HG03460 (cell line): ENCODE data around the gene MRPL58.

Experiments
- ATAC-seq: cut with Tn5 transposase; IDR thresholded peaks from one replicate; pipeline ENCODE4 v1.9.1; 2021; ENCODE audit not compliant: unreplicated experiment

MRPL58 gene

DNA sequence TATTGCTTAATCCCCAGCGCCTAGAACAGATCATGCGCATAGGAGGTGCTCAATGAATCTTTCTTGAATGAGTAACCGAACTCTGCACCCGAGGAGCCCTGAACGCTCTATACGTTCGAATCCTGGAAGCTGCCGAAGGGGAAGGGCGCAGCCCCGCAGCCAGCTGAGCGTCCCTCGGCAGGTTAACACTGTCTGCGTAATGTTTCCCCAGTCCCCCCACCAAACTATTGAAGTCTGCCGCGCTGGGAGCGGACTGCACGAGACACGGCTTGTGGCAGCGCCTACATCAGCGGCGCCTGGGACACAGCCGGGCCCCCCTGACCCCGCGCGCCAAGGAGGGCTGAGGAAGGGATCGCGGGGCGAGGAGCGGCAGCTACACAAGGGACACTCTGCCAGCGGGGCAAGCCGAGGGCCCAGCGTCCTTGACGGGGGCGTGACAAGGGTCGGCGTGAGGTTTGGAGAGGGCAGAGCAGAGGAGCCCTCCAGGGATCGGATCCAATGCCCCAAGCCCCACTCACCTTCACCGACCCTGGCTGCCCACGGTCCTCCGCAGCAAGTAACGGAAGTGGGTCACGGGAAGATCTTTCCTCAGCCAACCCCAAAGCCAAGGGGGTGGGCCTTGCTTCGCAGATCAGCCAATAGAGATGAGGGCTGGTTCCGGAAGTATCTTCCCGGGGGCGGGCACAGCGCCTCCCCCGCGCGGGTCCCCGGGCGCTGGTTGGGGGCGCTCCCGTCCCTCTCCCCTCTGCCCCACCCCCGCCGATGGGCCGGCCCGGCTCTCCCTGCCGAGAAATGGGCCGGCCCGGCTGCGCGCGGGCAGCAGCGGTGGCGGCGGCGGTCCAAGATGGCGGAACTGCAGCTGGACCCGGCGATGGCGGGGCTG, 34.2 kb downstream of the MRPL58 start, which contains the start of the genes ATP5PD and KCTD2:
Gene ATP5PD, minus strand, starts transcription at position 563 of the 883 bp plus-strand sequence. CDS start 4,319 bp downstream, outside the sequence.
Gene KCTD2, plus strand, starts transcription at position 819 of the 883 bp plus-strand sequence. Its CDS starts 26 bp downstream, at position 845.
- ATAC-seq = peak; percentile 96

DNA sequence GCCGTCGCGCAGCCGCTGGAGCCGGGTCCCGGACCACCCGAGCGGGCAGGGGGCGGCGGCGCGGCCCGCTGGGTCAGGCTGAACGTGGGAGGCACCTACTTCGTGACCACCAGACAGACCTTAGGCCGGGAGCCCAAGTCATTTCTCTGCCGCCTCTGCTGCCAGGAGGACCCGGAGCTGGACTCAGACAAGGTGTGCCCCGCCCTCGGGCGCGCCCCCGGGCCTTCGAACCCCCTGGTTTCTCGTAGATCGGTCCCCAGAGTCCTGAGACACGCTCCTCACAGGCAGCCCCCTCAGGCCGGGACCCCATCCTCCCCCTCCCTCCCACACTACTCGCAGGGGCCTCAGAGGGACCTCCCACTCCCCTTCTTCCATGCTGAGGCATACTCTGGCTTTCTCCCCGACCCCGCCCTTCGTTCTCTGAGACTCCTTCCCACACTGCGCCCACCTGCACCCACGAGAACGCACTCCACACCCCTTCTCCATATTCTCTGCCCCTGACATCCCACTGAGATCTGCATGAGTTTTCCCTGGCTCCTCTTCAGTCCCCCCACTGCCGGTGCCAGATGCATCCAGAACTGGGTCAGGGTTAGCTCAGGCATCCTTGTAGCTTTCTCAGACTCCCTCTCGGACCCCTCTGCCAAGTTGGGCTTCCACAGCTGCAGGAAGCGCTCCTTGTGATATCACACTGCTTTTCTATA, 35.1 kb downstream of the MRPL58 start:
- ATAC-seq = peak; percentile 5

- ATAC-seq = no peak
These were observed 35.9 kb downstream of the MRPL58 start for GRCh38 chr17:75048249-75048878.

GRCh38 chr17:75049057-75049456, 36.6 kb downstream of the MRPL58 start:
- ATAC-seq = no peak

GRCh38 chr17:75049706-75050105, 37.2 kb downstream of the MRPL58 start:
- no peak for ATAC-seq

DNA sequence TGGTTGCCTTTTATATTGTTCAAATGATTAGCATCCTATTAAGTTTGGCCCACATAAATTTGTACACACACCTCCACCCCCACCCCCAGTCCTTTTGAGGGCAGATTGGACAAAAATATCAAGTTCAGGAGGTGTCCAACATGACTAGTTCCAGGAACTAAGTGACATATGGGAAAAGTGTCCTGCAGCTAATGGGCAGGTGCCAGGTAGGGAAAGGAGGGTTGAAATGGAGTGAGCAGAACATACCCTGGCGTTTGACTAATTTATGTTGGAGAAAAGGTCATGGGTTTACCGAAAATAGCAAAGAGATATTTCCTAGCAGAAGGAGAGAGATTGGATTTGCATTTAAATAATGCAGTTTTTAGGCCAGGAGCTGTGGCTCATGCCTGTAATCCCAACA, 39.5 kb downstream of the MRPL58 start:
- no peak for ATAC-seq

DNA sequence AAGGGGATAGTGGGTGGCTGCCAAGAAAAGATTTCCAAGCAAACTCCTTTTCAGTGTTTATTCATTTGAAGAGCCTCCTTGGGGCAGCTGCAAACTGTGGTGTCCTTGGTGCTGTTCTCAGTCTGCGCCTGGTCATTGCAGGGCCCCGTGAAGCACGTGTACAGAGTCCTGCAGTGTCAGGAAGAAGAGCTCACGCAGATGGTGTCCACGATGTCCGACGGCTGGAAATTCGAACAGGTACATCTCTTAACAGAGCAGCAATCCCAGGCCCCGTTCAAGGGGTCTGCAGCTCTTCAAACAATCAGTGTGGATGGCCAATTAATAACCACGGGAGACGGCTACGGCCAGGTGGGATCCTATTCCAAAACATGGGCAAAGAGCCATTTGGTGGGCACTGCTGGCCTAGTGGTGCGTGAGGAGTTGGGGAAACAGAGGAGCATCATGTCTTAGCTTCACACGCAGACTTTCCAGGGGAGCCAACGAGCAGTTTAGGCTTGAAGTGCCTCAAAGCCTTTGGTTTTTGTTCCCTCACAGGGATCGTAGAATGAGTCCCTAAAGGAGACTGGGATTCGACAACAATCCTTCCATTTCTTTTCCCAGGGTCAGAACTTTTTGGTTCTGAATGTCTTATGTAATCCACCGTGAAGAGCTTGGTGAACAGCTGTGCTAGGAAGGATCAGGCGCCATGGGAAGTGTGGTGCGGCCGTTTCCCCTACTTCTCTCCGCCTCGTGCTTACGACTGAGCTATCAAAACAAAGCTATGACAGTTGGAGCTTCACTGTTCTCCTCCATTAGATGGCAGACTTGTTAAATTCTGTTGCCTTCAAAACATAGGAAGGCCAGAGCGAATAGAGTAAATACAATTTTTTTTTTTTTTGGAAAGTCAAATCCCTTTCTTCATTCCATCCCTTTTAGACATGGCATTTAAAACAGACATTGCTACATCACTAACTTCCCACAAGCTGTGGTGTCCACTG, 47.2 kb downstream of the MRPL58 start:
- ATAC-seq = no peak

GRCh38 chr17:75060434-75061054, 48.1 kb downstream of the MRPL58 start:
- no peak for ATAC-seq

GRCh38 chr17:75061055-75061438, 48.6 kb downstream of the MRPL58 start:
- ATAC-seq = no peak

DNA sequence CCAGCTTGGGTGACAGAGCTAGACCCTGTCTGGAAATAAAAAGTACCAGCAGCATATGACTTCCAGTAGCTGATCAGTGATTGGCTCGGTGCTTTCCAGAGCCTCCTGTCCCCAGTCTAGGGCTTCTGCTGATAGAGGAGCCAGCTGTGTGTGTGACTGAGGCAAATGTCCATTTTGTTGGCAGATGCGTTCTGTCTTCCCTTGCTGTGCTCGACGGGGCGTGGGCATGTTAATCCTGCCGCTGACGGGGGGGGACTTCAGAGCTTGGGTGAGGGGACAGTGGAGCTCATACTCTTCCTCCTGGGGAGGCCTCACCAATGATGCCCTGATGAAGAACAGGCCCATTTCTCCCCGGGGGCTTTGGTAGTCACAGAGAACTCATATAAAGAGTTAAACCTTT, 49.1 kb downstream of the MRPL58 start:
- ATAC-seq = no peak

DNA sequence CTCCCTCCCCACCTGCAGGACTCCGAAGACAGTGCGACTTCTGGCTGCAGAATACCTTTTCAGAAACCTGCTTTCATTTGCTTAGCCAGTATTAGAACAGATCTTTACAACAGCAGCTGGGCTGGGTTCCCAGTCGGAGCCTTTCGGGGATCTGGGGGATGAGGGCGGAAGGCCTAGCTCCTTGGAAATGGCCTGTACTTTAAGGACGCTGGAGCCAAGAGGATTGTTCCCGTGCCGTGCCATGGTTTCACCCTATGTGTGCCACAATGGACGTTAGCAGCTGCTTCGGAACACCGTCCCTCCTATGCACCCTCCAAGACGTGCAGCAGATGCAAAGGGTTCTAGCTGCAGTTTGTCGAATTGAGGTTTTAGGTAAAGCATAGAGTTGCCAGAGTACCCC, 50.7 kb downstream of the MRPL58 start:
- no peak for ATAC-seq

- ATAC-seq = no peak
These were observed 51.2 kb downstream of the MRPL58 start for GRCh38 chr17:75063626-75064025.

DNA sequence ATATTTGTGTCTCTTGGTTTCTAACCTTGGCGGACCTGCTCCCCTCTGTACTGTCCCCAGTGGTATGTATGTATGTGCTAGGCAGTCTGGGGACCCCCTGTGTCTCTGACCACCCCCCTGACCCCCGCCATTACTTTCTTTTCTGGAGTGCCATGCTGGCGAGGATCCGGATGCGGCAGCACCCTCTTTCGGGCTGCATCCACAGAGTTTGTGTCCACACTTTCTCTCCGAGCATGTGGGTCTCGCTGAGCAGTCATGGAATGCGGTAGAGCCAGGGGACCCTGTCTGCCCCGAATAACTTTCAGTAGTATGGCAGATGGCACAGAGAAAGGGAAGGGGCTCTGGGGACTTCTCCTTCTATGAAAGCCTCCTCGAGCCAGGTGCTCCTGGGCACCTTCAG, 51.6 kb downstream of the MRPL58 start:
- no peak for ATAC-seq

DNA sequence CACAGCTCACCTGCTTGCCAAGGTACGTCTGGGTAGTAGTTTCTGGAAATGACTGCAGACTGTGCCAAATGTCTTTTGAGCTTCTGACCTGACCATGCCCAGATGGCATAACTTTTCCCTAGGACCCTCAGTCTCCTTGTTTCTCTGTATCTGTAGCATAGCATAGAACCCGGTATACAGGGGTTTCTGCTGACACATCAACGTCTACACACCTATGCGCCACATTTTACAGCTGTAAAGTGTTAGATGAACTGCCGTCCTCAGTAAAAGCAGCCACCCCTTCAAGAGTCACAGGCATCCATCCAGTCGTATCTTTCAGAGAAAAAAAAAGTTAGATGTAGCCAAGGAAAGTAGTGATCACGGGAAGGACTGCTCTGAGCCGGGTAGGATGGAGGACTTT, 52.0 kb downstream of the MRPL58 start:
- no peak for ATAC-seq

- ATAC-seq = no peak
These were observed 52.5 kb downstream of the MRPL58 start for GRCh38 chr17:75064867-75065561.

DNA sequence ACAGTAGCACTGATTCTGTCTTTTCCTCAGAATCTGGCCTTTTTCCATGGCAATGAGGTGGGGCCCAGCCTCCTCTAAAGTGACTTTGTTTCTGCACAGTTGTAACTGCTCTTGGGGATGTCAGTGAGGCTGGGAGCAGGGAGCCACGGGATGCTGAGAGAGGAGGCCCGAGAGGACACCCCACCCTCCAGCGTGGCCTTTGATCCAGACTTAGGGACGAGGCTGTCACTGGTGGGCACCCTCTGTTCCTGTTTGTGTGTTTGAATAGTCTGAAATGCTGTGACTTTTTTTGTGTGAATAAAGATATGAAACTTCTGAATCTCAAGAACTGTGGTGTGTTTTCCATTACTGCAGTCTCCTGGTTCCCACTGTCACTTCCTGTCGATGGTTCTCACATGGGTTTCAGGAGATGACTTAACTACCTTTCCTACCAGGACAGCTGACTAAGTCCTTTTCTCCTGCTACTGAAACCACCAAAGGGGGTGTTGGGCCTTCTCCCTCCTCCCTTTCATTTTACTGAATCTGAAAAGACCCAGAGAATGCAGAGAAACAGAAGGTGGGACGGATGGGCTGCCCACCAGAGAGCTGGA, 53.2 kb downstream of the MRPL58 start:
- ATAC-seq = no peak

DNA sequence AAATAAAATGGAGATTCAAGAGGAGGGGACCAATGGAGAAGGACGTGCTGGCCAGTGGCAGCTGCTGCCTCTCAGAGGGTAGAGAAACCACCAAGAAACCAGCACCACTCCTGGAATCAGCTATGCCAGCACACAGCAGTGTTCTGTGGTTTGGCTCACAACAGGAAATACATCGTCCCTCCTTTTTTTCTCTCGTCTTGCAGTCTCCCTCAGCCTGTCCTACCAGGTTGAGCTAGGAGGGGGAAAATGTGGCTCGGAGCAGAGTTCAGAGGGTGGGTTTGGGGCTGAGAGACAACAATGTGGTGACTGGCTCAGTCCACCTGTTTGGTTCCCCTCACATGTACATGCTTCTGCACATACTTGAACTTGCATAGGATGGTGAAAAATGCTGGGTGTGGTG, 55.4 kb downstream of the MRPL58 start:
- no peak for ATAC-seq

DNA sequence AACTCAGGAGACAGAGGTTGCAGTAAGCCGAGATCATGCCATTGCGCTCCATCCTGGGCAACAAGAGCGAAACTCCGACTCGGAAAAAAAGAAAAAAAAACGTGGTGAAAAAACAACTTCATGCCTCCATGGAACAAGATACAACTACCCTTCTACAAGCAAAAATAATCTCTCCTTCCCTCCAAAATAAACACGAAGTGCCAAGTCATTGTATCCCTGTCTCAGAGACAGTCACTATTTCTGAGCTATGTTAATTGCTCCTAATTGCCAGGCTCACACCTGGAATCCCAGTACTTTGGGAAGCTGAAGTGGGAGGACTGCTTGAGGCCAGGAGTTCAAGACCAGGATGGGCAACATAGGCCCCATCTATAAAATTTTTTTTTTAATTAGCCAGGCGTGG, 56.3 kb downstream of the MRPL58 start:
- ATAC-seq = no peak

DNA sequence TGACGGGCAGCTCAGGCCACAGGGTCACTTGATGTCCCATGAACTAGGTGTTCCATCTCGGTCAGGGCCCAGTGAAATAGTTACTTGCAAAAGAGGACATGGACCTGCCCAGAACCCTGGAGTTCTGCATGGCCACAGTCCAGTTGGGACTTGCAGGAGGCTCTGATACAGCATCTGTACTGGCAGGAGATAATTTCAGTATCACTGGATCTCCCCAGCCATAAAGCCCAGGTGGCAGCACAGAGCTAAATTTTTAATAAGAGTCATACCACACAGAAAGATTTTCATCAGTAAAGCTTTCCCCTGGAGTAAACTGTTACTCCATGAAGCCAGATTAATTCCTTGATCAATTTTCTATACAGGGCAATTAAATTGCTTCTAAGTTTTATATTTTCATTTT, 57.3 kb downstream of the MRPL58 start:
- no peak for ATAC-seq
